ENCODE measurements around the gene SCN2A.
"Not testable (repeated sequence)": the region's sequence is repeated elsewhere in the genome, so short reads cannot be mapped to it uniquely, and the experiment has no call there.

The SCN2A gene

DNA sequence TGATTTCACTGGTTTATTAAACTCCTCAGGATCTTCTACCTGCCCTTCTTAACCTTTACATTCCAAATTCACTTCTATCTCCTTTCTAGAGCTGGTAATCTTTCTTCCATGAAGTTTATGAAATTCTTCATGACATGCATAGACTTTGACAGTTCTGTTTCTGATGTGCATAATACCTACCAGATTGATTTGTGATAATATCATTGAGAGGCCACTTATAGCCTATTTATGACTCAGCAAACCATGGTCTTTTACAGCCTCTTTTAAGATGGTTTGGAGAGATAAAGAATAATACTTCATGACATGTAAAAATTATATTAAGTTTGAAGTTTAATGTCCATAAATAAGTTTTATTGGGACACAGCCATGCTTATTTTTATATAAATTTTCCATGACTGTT lies 14.0 kb downstream of the SCN2A start:
- no peak for DNase-seq (ENCODE audit: low spot score)

DNA sequence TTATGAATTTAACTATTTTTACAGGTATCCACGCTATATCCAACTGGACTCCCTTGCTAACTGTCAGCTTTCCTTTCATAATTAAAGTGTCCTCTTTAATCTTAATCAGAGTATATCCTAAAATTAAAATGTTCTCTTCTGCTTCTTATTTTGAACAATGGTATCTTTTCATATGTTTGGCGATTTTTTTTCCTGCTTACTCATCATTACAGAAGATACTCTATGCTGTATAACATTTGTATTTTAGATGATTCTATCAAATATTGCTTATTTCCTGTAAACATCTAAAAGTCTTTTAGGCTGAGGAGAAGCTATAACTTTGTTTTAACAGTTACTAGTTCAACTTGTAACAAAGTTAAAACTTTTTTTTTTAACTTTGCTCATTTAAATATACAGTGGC lies 17.4 kb downstream of the SCN2A start:
- no peak for DNase-seq (ENCODE audit: low spot score)

DNA sequence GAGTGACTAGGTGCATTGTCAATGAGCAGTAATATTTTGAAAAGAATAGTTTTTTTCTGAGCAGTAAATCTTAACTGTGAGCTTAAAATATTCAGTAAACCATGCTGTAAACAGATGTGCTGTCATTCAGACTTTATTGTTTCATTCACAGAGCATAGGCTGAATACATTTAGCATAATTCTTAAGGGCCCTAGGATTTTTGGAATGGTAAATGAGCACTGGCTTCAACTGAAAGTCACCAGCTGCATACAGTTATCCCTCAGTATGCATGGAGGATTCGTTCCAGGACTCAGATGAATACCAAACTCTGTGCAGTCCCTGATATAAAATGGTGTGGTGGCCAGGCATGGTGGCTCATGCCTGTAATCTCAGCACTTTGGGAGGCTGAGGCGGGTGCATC lies 21.1 kb downstream of the SCN2A start:
- DNase-seq (ENCODE audit: low spot score): not testable (repeated sequence)

DNA sequence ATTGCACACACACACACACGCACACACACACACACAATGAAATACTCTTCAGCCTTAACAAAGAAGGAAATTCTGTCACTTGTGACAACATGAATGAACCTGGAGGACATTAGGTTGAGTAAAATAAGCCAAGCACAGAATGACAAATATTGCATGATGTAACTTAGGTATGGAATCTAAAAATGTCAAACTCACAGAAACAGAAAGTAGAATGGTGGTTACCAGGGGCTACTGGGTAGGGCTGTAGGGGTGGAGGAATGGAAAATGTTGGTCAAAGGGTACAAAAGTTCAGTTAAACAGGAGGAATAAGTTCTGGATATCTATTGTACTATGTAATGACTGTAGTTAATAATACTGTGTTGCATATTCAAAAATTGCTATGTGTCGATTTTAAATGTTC lies 29.5 kb downstream of the SCN2A start:
- no peak for DNase-seq (ENCODE audit: low spot score)

DNA sequence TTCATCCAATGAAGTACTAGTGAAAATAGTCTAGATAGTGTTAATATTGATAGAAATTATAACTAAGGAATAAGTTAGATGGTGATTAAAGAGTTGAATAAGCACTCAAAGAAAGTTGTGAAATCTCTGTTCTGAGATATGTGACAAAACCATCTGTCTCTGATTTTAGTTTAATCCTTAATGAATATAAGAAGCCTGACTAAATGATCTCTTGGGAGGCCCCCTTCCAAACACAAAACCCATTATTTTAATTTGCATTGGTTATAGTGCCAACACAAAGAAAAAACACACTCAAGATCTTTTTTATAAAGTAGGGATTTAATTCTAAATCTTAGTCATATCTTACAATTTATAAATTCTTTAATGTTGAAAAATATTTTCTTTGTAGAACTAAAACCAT lies 34.0 kb downstream of the SCN2A start:
- no peak for DNase-seq (ENCODE audit: low spot score)

DNA sequence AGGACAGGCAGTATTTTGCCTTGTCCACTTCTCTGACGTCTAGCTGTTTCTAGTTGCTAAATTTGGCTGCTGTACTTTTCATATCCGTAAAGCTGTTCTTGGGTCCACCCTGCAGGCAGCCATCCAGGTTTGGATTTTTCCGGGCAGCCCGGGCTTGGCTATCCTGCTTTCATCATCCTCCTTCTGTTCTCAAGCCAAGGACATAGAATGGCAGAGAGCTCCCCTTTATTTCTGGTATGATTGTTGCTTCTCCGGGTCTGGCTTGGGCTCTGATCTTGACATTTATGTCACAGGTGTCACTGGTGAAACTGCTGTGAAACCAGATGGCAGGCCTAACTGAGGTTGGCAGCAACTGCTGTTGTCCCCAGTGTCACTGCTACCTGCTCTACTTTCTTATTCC lies 35.5 kb downstream of the SCN2A start:
- DNase-seq (ENCODE audit: low spot score): no peak

DNA sequence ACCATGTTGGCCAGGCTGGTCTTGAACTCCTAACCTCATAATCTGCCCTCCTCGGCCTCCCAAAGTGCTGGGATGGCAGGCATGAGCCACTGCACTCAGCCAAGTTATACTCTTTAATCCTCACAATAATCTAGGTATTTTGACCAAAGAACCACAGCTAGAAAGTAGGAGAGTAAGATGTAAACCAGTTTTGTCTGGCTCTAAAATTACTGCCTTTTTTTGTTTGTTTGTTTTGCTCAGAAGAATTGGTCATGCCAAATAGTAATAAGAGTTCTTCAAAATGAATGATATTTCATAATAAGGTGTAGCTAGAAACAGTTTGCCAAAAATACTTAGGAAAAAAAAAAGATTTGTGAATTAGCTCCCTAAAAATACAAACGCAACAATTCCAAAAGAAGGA lies 36.7 kb downstream of the SCN2A start:
- no peak for DNase-seq (ENCODE audit: low spot score)

DNA sequence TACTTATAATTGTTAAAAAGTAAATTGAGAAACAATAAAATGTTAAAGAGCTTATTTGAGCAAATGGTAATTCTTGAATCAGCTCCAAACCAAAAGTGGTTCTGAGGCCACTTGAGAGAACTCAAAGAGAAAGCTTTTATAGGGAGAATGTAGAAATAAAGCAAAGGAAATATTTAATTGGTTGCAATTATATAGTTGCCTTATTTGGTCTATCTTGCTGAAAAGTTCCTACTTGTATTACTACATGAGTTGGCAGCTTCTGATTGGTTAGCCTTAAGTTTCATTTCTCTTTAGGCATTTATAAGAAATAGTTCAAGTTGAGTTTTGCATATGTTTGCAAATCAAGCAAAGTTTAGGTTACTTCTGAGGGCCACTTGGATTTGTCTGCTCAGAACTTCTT lies 38.1 kb downstream of the SCN2A start:
- DNase-seq (ENCODE audit: low spot score): no peak

DNA sequence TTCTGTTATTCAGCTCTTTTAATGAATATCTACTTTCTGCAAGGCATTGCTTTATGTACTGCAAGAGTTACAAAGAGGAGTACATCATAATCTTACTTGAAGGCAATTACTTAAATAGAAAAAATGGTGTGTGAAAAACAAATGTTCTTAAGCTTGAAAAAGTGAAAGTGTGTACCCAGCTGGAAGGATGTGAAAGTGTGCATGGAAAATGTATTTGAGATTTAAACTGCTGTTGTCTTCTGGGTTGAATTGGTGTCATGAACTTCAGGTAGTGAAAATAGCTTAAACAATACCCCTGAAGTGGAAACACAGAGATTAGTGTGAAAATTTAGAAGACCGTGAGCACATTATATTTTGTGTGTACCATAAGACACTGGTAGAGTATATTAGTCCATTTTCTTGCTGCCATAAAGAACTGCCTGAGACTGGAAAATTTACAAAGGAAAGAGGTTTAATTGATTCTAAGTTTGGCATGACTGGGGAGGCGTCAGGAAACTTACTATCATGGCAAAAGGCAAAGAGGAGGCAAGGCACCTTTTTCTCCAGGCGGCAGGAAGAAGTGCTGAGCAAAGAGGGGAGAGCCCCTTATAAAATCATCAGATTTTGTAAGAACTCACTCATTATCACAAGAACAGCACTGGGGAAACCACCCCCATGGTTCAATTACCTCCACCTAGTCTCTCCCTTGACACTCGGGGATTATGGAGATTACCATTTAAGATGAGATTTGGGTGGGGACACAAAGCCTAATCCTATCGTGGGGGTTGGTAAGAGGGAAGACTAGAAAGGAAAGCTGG lies 38.8 kb downstream of the SCN2A start:
- DNase-seq (ENCODE audit: low spot score): no peak

DNA sequence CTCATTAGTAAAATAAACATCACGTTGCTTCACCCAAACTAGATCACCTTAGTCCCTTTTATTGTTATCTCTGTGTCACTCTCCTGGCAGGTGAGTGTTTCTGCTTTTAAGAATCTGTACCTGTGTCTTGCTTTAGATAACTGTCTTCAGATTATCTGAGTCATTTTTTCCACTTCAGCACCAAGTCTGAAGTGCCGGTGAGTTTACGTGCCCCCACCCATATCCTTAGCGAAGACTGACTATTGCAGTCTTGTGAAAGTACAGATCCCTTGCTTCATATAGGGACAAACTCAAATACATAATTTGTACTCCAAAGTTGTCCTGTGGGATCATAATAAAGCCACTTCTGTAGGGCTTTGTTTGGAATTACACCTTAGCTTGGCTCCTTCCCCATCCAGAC lies 41.1 kb downstream of the SCN2A start:
- no peak for DNase-seq (ENCODE audit: low spot score)

DNA sequence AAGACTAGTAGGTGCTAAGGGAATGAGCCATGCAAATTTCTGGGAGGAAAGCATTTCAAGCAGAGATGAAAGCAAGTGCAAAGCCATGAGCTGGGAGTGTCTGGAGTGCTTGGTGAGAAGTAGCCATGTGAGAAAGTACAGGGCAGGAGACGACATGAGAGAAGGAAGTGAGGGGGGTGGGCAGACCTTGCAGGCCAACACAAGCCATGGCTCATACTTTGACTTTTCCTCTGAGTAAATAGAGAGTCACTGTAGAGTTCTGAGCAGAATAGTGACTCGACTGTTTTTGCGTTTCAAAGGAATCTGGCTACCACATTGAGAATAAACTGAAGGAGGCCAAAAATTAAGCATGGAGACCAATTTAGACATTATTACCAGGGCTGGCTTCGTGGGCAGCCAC lies 42.2 kb downstream of the SCN2A start:
- DNase-seq (ENCODE audit: low spot score): no peak

DNA sequence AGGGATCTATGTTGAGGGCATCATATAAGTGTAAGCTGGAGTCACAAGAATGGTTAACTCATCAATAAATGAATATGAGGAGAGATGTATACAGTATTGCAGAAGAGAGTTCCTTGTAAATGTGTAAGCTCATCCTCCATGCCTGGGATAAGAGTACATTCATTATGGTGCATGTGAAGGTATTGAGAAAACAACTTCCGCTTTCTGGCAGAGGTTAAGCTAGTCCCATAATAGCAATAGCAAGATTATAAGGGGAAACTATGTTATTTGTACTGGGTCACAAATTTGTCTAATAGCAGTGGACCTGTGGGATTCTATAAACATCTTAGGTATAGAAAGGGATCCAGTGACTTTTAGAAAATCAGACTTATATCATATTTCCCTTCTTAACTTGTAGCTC lies 44.1 kb downstream of the SCN2A start:
- no peak for DNase-seq (ENCODE audit: low spot score)

DNA sequence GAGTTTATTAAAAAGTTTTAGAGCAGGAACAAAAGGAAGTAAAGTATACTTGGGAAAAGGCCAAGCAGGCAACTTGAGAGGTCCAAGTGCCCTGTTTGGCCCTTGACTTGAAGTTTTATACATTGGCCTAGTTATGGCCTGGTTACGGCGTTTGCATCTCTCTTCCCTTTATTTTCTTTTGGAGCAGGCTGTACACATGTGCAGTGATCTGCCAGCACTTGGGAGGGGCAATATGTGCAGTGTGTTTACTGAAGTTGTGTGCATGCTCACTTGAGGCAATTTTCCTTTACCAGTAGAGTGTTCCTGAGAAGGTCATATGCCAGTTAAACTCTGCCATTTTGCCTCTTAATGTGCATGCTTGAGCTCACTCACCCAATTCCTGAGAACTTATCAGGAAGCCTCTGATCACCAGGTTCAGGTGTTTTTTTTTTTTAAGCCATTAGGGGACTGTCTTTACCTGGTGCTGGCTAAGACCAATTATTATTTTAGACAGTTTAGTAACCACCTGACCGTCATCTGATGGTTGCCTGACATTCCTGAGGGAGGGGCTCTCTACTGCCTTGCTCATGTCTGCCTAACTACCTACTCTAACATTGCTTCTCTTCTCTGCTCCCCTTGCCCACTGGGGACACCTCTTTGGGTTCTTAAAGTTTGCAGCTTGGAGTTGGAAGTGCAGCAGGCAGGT lies 48.0 kb downstream of the SCN2A start:
- DNase-seq (ENCODE audit: low spot score): no peak

DNA sequence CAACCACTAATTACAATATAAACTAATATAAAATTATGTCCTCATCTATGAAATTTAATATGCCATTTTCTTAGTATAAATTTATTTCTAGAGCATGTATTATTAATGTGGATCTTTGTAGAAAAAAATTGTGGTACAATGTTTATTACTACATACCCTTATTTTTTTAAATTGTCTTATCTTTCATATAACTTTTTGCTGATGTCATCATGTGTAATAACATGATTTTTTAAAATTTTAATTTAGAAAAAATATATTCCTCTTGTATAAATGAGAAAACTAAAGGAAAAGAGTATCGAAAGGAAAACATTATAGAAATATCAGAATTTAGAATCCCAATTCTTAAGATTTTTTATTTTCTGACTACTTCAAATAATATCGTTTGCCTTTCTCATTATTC lies 49.9 kb downstream of the SCN2A start:
- DNase-seq (ENCODE audit: low spot score): no peak

DNA sequence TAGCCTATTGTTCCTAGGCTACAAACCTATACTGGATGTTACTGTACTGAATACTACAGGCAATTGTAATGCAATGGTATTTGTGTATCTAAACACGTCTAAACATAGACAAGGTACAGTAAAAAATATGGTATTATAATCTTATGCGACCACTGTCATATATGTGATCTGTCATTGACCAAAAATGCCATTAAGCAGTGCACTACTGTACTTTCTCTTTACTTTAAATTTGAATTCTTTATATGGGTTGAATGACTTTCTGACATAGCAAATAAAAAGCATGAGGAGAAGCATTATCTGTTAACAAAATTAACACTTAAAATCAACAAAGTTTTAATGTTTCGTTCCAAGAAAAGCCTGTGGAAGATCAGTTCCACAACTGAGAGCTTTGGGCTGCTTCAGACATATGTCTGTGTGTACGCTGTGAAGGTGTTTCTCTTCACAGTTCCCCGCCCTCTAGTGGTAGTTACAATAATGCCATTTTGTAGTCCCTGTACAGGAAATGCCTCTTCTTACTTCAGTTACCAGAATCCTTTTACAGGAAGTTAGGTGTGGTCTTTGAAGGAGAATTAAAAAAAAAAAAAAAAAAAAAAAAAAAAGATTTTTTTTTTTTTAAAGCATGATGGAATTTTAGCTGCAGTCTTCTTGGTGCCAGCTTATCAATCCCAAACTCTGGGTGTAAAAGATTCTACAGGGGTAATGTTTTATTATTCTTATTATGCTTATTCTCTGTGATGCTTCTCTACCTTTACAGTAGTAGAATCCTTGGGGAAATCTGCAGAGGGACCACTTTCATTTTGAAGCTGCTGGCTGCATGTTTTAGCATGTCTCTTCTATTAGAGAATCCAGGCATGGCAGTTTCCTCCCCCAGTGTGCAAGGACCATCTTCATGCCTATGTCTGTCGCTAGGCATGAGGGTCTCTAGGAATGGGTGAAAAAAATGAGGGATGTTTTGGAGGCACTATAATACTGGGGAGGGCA lies 54.5 kb downstream of the SCN2A start:
- peak; percentile 77 for DNase-seq (ENCODE audit: low spot score)

DNA sequence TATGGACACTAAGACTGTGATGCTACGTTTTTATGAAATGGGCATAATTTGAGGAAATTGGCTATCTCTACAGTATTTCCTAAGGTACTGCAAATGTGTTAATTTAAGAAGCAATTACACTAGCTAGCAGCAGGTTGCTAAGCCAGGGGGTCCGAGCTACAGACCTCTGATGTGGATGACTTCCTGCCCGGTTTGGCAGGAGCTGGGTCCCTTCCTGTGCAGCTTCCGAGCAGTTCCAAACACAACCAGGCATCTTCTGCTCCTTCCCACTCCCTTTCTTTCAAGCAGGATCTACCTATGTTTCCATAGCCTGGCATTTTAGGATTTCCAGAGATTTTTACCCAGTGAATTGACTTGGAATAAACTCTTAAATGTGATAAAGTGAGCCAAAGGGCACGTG lies 55.7 kb downstream of the SCN2A start:
- no peak for DNase-seq (ENCODE audit: low spot score)

DNA sequence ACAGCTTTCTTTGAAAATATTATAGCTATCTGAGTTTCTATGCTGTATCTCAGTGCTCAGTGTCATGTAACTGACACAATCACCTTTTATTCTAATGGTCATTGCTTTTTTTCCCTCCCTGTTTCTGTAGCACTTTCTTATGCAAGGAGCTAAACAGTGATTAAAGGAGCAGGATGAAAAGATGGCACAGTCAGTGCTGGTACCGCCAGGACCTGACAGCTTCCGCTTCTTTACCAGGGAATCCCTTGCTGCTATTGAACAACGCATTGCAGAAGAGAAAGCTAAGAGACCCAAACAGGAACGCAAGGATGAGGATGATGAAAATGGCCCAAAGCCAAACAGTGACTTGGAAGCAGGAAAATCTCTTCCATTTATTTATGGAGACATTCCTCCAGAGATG lies 56.4 kb downstream of the SCN2A start:
- no peak for DNase-seq (ENCODE audit: low spot score)

DNA sequence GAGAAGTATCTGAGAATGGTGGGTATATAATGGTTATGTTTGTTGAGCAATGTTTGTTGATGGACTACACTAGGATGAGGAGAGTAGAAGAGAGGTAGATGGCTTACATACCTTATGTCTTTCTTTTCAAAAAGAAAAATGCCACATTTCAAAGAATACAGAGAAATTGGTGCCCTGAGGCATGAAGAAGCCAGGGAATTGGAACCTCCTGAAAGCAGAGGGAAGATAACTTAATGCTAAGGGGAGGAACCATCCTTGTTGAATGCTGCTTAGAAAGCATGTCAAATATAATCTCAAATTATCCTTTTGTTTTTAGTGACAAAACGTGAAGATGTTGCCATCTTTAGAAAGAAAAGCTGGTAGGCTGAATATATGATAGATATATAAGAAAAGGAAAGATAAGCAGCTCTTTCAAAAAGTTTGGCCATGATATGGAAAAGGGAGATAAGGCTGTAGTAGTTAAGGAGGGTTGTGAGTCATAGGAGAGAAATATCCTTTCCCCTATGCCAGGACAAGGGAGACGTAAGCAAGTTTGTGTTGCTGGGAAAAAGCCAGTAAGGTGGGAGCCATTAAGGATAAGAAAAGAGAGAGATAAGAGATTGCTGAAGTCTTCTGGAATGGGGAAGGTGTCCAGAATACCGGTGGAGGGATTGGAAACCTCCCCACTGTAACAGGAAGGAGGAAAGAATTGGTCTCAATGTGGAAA lies 66.3 kb downstream of the SCN2A start:
- no peak for DNase-seq (ENCODE audit: low spot score)

DNA sequence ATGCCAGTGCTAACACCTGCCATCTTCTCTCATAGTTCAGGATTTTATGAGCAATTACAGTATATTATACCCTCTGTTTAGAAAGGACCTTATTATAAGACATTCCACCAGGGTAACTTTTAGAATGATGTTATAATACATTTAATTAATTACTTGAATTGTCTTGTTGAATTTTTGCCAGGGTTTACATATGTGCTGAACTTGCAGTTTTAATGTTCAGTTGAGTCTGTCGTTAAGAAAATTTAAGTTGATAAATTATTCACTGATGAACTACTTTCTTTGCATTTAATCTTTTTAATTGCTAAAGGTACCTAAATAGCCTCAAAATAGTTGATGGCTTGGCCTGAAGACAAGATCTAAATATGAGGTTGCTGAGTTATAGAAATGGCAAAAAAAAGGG lies 68.1 kb downstream of the SCN2A start:
- no peak for DNase-seq (ENCODE audit: low spot score)

DNA sequence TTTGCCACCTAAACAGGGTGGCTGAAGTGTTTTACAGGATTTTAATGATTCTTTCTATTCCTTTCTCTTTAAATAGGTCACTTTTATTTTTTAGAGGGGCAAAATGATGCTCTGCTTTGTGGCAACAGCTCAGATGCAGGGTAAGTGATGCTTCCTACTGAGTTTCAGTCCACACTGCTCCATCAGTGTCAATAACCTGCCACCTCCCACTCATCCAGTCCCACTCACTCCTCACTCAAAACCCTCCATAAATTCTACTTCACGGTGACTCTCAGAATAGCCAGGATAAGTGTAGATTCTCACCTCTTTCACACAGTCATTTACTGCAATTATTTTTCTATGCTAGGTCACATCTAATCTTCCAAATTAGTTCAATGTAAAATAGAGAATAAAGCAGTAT lies 72.7 kb downstream of the SCN2A start:
- DNase-seq (ENCODE audit: low spot score): no peak

DNA sequence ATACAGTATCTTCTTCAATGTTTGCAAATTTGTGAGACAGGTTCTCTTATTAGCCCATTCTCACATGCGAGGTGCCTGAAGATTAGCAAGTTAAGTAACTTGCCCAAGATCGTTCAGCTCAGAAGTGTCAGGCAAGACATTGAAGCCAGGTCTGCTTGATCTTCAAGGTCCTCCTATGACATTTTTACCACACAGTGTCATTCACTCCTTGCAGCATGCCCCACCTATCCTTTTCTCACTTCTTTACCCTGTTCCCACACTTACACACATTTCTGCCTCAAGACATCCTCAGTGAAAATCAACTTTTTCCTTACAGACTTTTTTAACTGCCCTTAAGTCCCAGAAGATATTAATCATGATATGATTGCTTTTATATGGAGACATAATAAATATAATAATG lies 73.8 kb downstream of the SCN2A start:
- DNase-seq (ENCODE audit: low spot score): no peak

DNA sequence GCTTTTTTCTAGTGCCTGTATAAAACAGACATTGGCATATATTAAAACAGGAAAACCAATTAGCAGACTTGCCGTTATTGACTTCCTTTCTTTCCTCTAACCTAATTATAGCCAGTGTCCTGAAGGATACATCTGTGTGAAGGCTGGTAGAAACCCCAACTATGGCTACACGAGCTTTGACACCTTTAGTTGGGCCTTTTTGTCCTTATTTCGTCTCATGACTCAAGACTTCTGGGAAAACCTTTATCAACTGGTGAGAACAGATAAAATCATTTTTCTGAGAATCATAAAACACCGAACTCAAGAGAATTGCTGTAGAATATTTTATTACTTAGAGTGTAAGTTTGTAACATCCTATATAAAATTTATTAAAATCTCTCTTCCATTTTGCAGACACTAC lies 74.3 kb downstream of the SCN2A start:
- DNase-seq (ENCODE audit: low spot score): no peak
